GM15510 (cell line): ENCODE measurements around the gene MYO19.
A peak's percentile ranks its signal among the peaks of the same experiment; 100 is the strongest.

ENCODE experiments used
- POLR2A ChIP-seq: IDR thresholded peaks from 3 replicates; pipeline ENCODE4 v1.6.1; 2011; ENCODE audit warnings: borderline replicate concordance; ENCODE audit not compliant: insufficient read length; ENCODE audit errors: extremely low read depth

MYO19 gene

DNA sequence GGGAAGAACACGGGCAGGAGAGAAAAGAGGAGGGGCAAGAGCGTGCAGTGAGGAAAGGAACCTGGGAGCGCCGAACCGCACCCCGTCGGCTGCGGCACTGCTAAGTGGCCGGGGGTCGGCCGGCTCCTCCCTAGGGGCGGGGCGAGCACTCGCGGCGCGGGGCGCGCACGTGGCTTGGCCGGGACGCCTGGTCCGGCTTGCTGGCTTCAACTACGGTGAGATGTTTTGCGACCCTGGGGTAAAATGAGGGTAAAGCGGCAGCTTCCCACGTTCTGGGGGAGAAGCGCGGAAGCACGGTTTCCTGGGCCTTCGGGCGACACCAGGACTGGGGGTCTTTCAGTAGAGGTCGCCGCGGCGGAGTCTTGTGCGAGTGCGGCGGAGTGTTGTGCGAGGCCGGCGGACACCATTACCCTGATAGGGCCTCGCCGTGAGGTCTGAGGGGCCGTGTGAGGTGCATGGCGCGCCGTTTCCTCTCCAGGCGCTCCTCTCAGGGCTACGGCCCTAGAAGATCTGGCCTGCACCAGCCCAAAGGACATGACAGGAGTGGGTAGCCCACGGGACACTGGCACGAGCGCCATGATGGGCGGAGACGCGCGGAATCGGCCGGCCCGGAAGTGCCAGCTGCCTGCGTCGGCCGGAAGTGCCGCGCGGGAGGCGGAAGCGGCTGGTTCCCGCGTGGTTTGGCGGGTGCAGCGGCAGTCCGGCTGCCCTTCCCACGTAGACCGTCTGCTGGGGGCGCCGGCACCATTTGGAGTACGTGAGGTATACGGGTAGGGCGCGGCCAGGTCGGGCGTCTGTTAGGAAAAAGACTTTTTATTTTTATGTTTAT is at the start of gene MYO19, which contains the start of gene PIGW:
MYO19 (minus strand) TSS at position 29 of the 829 bp plus-strand sequence. CDS start 2,330 bp downstream, outside the sequence.
PIGW (plus strand) TSS at position 148 of the 829 bp plus-strand sequence. CDS start 2,115 bp downstream, outside the sequence.
- peak; percentile 90 for TF ChIP-seq POLR2A

DNA sequence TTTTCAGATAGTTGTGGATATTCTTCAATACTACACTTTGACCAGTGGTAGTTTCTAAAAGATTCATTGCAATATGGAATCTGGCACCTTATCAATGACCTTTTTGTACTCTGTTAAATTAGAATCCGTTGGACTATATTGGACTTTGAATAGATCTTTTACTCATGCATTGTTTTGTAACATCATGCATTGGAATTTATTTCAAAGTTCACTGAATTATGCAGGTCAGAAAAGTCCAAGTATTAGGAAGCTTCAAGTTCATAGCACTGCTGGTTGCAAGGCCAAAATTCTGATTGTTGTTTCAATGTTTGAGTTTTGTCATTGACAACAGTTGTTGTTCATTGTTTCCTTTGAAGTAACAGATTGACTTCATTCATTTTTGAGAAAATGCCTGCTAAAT is 49.1 kb upstream of the MYO19 start:
- TF ChIP-seq POLR2A: no peak

DNA sequence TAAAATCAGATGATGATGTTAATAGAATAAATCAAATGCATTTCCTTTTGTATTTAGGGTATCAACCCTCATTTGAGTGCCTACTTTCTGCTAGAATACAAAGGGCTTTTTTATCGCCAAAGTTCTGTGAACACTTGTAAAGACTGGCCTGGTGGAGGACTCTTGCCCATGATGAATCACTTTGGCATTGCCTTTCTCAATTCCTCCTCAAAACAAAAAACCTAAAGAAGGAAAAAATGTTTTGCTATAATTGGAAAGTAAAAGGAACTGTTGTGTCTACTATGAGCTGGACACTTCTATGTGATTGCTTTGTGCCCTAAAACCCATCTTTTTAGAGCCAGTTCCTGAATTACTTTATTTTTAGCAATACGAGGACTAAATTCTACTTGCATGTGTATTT is 44.0 kb upstream of the MYO19 start:
- no peak for TF ChIP-seq POLR2A

DNA sequence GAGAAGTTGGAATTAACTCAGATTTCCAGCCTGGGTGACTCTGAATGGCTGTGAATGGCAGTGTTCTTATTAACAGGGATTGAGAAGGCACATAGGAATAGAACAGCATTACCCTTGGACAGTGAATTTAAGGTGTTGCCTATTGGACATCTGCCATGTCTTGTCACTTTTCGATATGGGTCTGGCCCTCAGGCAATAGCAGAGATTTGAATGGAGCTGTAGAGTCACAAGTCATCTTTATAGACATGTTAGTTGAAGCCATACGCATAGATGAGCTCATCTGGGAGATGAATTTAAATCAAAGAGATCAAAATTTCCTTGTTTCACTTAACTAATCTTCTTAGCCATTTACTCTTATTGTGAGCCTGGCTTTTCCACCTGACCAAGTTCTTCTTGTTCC is 42.1 kb upstream of the MYO19 start:
- TF ChIP-seq POLR2A: no peak

GRCh38 chr17:36575028-36575427 is 40.4 kb upstream of the MYO19 start:
- no peak for TF ChIP-seq POLR2A

- TF ChIP-seq POLR2A: no peak
These were observed 31.4 kb upstream of the MYO19 start for GRCh38 chr17:36566081-36566480.

GRCh38 chr17:36553459-36553858 is 18.8 kb upstream of the MYO19 start:
- no peak for TF ChIP-seq POLR2A

DNA sequence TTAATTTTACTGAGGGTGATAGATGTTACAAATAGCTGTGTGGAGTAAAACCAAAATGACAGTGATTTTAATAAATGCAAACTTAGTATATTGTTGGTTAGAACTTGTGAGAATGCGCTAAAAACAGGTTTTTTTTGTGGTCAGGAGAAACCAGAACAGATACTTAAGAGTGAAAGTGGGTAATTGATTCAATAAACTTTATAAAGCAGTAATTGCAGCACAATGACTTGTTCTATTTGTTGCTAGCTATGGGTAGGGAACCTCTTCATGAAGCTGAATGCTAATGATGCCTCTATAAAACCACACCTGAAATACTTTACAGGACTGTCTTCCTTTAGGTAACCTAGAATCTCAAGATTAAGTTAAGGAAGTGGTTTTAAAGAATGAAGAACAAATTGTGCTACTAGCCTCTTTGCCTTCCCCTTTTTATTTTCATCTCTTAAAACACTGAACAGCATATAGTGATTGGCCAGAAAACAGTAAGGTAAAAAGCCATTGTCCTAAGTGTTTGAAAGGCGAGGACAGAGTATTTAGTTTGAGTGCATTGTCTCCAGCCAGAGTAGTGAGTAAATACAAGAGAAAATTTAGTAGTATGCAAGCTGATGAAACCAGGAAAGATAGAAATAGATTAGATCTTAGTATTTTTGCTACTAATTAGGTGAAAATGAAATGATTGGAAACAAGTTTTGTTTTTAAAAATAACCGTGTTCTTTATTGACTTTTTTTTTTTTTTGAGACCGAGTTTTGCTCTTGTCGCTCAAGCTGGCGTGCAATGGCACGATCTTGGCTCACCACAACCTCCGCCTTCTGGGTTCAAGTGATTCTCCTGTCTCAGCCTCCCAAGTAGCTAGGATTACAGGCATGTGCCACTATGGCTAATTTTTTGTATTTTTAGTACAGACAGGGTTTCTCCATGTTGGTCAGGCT is 16.1 kb upstream of the MYO19 start:
- no peak for TF ChIP-seq POLR2A

DNA sequence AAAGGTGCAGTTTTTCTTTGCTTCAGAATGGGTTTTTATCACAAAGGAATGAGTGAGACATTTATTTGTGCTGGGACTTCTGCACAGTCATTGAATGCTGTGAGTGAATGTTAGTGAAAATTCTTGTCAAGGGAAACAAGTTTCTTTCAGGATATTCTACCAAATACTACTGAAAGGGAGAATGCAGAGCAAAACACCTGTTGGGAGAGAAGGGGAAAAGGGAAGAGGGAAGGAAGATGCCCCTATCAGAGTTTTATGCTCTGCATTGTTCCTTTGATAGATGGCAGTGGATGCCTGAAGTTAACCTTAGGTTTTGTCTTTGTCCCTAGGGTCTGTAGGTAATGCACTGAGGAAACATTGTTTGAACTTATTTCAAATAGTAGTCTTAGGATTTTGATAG is 13.1 kb upstream of the MYO19 start:
- TF ChIP-seq POLR2A: no peak

DNA sequence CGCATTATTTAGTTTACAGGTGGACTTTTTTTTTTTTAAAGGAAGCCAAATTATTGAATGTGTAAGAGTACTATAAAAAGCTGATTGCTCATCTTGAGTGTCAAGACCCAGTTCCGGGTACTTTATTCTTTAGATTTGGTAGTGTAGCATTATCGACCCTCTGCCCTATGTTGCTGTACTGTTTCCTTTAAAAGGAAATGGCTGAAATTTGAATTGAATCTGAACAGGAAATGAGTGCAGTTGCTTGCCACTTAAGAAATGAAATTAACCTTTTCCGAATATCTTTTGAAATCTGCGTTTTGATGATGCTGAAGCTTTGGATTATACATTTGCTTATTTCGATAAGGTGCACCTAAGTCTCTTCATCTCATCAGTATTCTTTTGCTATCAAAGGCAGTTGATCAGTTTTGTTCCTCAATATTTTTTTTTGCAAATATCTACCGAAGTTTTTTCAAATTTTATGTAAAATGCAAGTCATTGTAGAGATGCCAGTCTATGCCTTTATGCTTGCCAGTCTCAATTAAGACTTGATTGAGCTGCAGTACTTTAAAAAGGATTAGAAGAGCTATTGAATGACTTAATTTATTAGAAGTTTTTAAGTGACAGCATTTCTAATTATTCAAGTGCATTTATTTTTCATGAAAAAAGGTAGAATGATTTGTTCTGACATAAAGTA is 11.9 kb upstream of the MYO19 start:
- no peak for TF ChIP-seq POLR2A

- peak; percentile 80 for TF ChIP-seq POLR2A
These were observed 11.1 kb upstream of the MYO19 start for GRCh38 chr17:36545465-36546417.

DNA sequence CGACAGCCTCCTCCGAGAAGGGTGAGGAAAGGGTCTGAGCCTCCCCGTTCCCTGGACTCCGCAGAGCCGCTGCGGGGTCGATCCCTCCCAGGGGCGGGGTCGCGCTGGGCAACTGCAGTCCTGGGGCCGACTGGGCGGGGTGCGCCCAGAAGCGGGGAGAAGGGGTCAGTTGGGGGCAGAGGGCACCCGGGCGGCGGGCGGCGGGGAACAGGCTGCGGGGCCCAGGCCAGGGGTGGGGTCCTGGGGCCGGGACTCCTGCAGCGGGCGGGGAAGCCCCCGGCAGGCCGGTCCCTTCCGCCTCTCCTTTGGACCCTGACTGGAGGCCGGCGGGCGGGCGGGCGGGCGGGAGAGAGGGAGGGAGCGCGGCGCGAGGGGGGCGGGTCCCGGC is 10.4 kb upstream of the MYO19 start:
- no peak for TF ChIP-seq POLR2A

- peak; percentile 81 for TF ChIP-seq POLR2A
These were observed 9.8 kb upstream of the MYO19 start, which contains the start of gene GGNBP2 for GRCh38 chr17:36544307-36545076. Gene GGNBP2, plus strand, starts transcription at chr17:36544919. Its CDS starts 806 bp downstream, at chr17:36545725.

GRCh38 chr17:36544044-36544306 is 9.3 kb upstream of the MYO19 start:
- no peak for TF ChIP-seq POLR2A

GRCh38 chr17:36542755-36543154 is 8.1 kb upstream of the MYO19 start:
- no peak for TF ChIP-seq POLR2A
